ENCODE results near the gene TTC27. TPM values are rescaled to one million over a fixed set of nuclear protein-coding genes. Genes with fewer than 3 reads are reported as not detected.
"Not testable (repeated sequence)": the region's sequence is repeated elsewhere in the genome, so short reads cannot be mapped to it uniquely, and the experiment has no call there.

Gene TTC27
- total RNA-seq, 4 donors from 2014 or later = 12.6 to 25.4 (median 16.9) TPM

DNA sequence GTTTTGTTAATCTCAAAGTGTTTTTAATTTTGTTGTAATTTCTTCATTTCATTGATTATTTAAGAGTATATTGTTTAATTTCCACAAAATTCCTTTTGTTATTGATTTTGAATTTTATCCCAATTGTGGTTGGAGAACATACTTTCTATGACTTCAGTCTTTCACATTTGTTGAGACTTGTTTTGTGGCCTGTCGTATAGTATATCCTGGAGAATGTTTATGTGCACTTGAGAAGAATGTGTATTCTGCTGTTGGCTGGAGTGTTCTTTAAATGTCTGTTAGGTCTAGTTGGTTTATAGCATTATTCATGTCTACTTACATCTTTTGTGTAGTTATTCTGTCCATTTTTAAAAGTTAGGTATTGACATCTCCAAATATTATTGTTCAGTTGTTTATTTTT lies 120.3 kb downstream of the TTC27 start:
- H3K4me3 ChIP-seq (replicated peaks in 1 of 3) = no peak overlapping the region
- no peaks in the 10 kb centered on the region for H3K36me3 ChIP-seq
- no peak overlapping the region for H3K27ac ChIP-seq
- H3K9me3 ChIP-seq = no peaks in the 10 kb centered on the region
- intact Hi-C loops (cut with DNase I) = no loop called here
- WGBS, 2 donors = 96 to 100% methylated on average over 1 of the region's 1 CpG
- H3K4me1 ChIP-seq = peaks cover 5 to 13% of the 10 kb centered on the region in 2 donors
- no peak for TF ChIP-seq CTCF (IDR thresholded peaks at IDR 0.05)
- no peak for TF ChIP-seq POLR2A (IDR thresholded peaks at IDR 0.05)
- no peaks in the 10 kb centered on the region for H3K27me3 ChIP-seq
- no peak for DNase-seq

DNA sequence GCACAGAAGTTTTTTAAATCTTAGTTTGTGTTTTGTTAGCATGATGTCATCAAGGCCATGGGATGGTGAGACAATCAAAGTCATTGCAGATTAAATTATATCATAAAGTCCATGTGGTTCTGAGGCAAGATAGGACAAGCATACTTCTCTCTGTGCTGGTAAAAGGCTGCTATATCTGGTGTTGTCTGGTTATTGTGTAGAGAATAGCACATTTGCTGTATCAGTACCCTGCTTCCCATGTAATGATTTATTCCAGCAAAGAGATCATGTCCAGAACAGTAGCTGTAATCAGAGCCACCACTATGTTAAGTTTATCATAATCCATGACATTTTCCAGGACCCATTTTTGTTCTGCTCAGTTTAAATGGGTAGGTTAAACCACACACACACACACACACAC lies 123.0 kb downstream of the TTC27 start:
- Histone ChIP-seq H3K4me1 (peaks cover 0 to 13% of the 10 kb centered on the region in 2 donors), H3K27ac (no peak overlapping the region), H3K27me3 (no peaks in the 10 kb centered on the region), H3K4me3 (replicated peaks in 1 of 3) (no peak overlapping the region), H3K9me3 (no peaks in the 10 kb centered on the region), H3K36me3 (no peaks in the 10 kb centered on the region)
- DNase-seq = no peak
- intact Hi-C loops (cut with DNase I) = no loop called here
- TF ChIP-seq POLR2A (IDR thresholded peaks at IDR 0.05) = no peak
- no peak for TF ChIP-seq CTCF (IDR thresholded peaks at IDR 0.05)

- intact Hi-C loops (cut with DNase I) = no loop called here
- WGBS, 2 donors = 82 to 84% methylated on average over 2 of the region's 2 CpGs
- TF ChIP-seq CTCF (IDR thresholded peaks at IDR 0.05) (no peak), POLR2A (IDR thresholded peaks at IDR 0.05) (no peak)
These were observed 124.4 kb downstream of the TTC27 start for GRCh38 chr2:32752205-32752604.

GRCh38 chr2:32752952-32753351 lies 125.1 kb downstream of the TTC27 start:
- no peak overlapping the region for H3K4me3 ChIP-seq (replicated peaks in 1 of 3)
- intact Hi-C loops (cut with DNase I) = no loop called here
- 90 to 95% methylated on average over 5 of the region's 5 CpGs for WGBS, 2 donors
- H3K36me3 ChIP-seq = no peaks in the 10 kb centered on the region
- DNase-seq = no peak
- H3K9me3 ChIP-seq = no peaks in the 10 kb centered on the region
- H3K27ac ChIP-seq = no peak overlapping the region
- peaks cover 4 to 13% of the 10 kb centered on the region in 2 donors for H3K4me1 ChIP-seq
- TF ChIP-seq CTCF (IDR thresholded peaks at IDR 0.05) (no peak), POLR2A (IDR thresholded peaks at IDR 0.05) (no peak)
- no peaks in the 10 kb centered on the region for H3K27me3 ChIP-seq

More at GRCh38 chr2:32752205-32752604, 124.4 kb downstream of the TTC27 start:
- Histone ChIP-seq H3K4me3 (replicated peaks in 1 of 3) (no peak overlapping the region), H3K36me3 (no peaks in the 10 kb centered on the region), H3K27me3 (no peaks in the 10 kb centered on the region), H3K27ac (no peak overlapping the region), H3K9me3 (no peaks in the 10 kb centered on the region), H3K4me1 (peaks cover 0 to 13% of the 10 kb centered on the region in 2 donors)
- no peak for DNase-seq

GRCh38 chr2:32754676-32755075 lies 126.8 kb downstream of the TTC27 start:
- intact Hi-C loops (cut with DNase I); DNase-seq; H3K27ac ChIP-seq; H3K27me3 ChIP-seq; H3K36me3 ChIP-seq; H3K9me3 ChIP-seq; H3K4me3 ChIP-seq (replicated peaks in 1 of 3): not testable (repeated sequence)
- 96 to 100% methylated on average over 5 to 10 of the region's 31 CpGs for WGBS, 2 donors
- peaks cover 7 to 13% of the 10 kb centered on the region in 2 donors for H3K4me1 ChIP-seq

GRCh38 chr2:32755666-32756065 lies 127.8 kb downstream of the TTC27 start:
- WGBS, 2 donors = 92 to 97% methylated on average over 1 of the region's 1 CpG
- H3K4me1 ChIP-seq = peaks cover 7 to 13% of the 10 kb centered on the region in 2 donors
- TF ChIP-seq POLR2A (IDR thresholded peaks at IDR 0.05) = no peak
- TF ChIP-seq CTCF (IDR thresholded peaks at IDR 0.05) = no peak
- H3K36me3 ChIP-seq = no peaks in the 10 kb centered on the region
- no peaks in the 10 kb centered on the region for H3K27me3 ChIP-seq
- no peak for DNase-seq
- no peak overlapping the region for H3K4me3 ChIP-seq (replicated peaks in 1 of 3)
- no peak overlapping the region for H3K27ac ChIP-seq
- no peaks in the 10 kb centered on the region for H3K9me3 ChIP-seq
- intact Hi-C loops (cut with DNase I) = no loop called here
